HG03045 (cell line): Measurements from ENCODE around the gene TAS2R19.

Experiments used
- ATAC-seq: cut with Tn5 transposase; IDR thresholded peaks from one replicate; pipeline ENCODE4 v1.9.1; 2021; ENCODE audit warnings: mild to moderate bottlenecking, moderate library complexity; ENCODE audit not compliant: unreplicated experiment

Gene TAS2R19

DNA sequence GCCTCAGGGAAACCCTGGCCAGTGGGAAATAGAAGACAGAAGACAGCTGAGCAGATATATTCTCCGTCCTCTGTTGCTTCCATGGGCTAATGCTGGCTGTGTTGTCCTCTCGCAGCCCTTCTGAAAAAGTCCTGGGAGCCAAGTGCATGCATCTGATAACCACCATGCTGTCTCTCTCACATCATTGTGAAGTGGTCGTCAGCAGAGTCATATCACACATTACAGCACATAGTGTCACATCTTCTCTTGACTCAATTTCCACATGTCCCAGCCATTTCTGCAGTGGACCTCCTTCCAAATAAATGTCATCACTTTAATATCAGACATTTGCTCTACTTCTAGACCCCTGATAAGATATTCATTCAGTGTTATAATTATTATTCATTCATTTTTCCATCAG is 28.1 kb downstream of the TAS2R19 start:
- no peak for ATAC-seq

GRCh38 chr12:10989107-10989506 is 33.3 kb downstream of the TAS2R19 start:
- ATAC-seq: no peak

DNA sequence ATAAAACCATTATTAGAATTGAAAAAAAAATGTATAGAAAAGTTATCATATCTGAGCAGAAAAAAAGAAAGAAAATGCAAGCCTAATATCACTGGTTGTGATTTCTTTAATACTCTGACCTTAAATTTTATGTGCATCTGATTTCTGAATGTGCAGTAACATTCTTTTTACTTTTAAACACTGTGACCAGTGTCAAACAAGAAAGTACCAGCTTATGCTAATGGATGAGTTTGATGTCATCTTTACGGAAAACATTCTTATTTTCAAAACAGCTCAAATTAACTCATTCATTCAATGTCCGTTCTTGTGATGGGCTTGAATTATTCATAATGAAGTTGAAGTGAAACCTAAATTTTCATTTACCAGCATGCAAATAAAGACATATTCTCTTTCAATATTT is 35.6 kb downstream of the TAS2R19 start, which contains the start of gene TAS2R50:
Gene TAS2R50 (minus strand): TSS at position 101 of the 400 bp plus-strand sequence. CDS start 52 bp downstream, at position 49.
- no peak for ATAC-seq

DNA sequence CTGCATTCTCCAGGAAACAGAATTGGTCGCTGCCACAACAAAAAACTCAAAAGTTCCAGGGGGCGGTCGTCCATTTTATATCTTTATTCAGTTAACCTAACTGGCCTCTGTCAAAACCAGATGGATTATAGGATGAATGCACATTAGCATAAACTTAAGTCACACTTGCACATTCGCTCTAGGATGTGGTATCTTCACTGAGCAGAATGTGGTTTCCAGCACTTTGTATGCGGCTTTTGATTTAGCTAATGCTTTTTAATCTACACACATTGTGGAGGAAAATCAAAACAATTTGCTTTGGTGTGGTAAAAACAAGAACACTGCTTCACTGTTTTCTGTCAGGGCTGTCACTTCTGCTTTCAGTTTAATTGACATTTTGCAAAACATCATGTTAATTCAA is 40.2 kb downstream of the TAS2R19 start:
- ATAC-seq: no peak

- ATAC-seq: no peak
Measured at GRCh38 chr12:10974965-10975364, 47.5 kb downstream of the TAS2R19 start.
